H1 (cell line): ENCODE data around the gene DNLZ. TPM values are rescaled to one million over a fixed set of nuclear protein-coding genes. Genes with fewer than 3 reads are reported as not detected.

Experiments used
- CBX8 ChIP-seq: fragments of 300-800, 300-1000 bp; sonication (generic); IDR thresholded peaks from 2 replicates; pipeline ENCODE4 v1.7.1; 2016; ENCODE audit warnings: low read depth, low read length, borderline replicate concordance
- CHD2 ChIP-seq: IDR thresholded peaks from 2 replicates; pipeline ENCODE4 v1.6.1; 2012; ENCODE audit warnings: low read length, improper control_type of control experiment
- CHD7 ChIP-seq: fragments of 300-600 bp; sonication (generic); IDR thresholded peaks from 2 replicates; pipeline ENCODE4 v1.7.1; 2012; ENCODE audit warnings: low read length, moderate library complexity, mild to moderate bottlenecking, inconsistent platforms; ENCODE audit not compliant: insufficient replicate concordance
- polyA plus RNA-seq, 7 experiments: library from polyadenylated mRNA; depleted of rRNA in 3 of 7; stranded (reverse) in 5 of 7; unstranded in 2 of 7; fragments of >200 nt in 5 of 7; fragments of 200-250 nt in 2 of 7; gene quantifications; 1 replicate in 5 of 7; 2 replicates in 1 of 7; 4 replicates in 1 of 7; pipeline versions ENCODE4 v1.2.1 to v1.2.3, GENCODE V29; 2011 to 2013; ENCODE audit warnings: missing spikeins in 2 of 7, mixed read lengths in 2 of 7
- total RNA-seq: library from RNA; stranded (reverse); fragmentation: NEBNext Ultra II Directional; extraction: Animal tissue kit (Norgen Biotek cat#: 25700); gene quantifications from 2 replicates; pipeline ENCODE4 v1.2.1, GENCODE V29; 2021

DNLZ gene
- total and polyA plus RNA-seq, 2 of the 8 experiments (the other 6 are each of a cell fraction or from before 2014, with no cell fraction given): 11.6 to 17.9 TPM

GRCh38 chr9:136355616-136356557 lies 7.7 kb downstream of the DNLZ start (continued):
- no peak for TF ChIP-seq CHD7
- TF ChIP-seq CHD2: no peak
- TF ChIP-seq CBX8: no peak
